RPMI8226 (cell line): ENCODE results near the gene SCFD2.
"Not testable (repeated sequence)": the region's sequence is repeated elsewhere in the genome, so short reads cannot be mapped to it uniquely, and the experiment has no call there.

Experiments
- DNase-seq: peaks from one replicate; pipeline ENCODE4 v3.0.0-alpha.2; 2015

The SCFD2 gene

DNA sequence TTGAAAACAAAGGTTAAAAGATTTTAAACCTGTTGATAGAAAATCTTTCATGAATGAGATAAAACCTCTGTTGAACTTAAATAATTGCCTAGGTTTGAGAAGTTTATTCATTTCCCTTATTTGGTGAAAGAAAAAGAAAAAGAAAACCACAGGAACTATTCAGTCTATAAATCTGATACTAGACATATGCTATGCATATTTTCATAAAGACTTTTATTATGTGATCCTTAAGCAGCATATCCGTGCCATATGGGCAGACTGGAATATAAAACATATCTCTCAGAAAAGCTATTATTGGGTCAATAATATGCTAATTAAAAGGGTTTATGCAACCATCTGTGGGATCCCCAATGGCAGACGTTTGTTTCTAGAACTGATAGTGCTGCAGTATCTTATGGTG, 325.0 kb downstream of the SCFD2 start:
- DNase-seq, result no peak

- no peak for DNase-seq
Observed at GRCh38 chr4:53040459-53040815, 325.4 kb downstream of the SCFD2 start.

- DNase-seq, result no peak
Observed at GRCh38 chr4:53039741-53040458, 326.0 kb downstream of the SCFD2 start.

GRCh38 chr4:53037892-53038291, 328.0 kb downstream of the SCFD2 start:
- no peak for DNase-seq

DNA sequence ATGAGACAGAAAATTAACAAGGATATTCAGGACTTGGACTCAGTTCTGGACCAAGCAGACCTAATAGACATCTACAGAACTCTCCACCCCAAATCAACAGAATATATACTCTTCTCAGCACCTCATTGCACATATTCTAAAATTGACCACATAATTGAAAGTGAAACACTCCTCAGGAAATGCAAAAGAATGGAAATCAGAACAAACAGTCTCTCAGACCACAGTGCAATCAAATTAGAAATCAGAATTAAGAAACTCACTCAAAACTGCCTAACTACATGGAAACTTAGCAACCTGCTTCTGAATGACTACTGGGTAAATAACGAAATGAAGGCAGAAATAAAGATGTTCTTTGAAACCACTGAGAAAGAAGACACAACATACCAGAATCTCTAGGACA, 333.0 kb downstream of the SCFD2 start:
- DNase-seq, result not testable (repeated sequence)

- DNase-seq, result no peak
Observed at GRCh38 chr4:53026233-53026632, 339.6 kb downstream of the SCFD2 start.

DNA sequence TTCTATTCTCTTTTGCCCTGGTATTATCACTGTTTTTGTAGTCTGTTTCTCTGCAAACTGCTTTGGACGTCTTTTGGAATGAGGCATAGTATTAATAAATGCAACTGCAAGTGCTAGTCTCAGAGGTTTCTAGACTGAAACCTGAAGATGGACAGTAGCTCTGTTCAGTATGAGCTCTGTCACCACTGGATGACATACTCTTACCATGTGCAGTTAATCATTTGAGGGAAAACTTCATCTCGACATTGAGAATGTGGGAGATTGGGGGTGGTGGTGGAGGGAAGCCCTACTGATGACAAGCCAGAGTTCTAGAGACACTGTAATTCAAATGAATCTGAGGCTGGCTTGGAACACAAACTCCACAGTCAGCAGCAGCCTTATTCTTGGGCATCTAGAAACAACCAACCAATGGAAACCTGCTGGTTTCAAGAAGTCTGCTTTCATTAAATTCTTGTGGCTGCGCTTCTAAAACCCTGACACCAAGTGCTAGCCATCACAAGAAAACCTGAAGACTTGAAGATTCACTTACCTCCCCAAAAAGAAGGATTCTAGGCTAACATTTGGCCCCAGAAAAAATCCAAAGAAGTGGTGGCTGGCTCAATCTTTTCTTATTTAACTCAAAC, 342.1 kb downstream of the SCFD2 start:
- no peak for DNase-seq

- no peak for DNase-seq
Observed at GRCh38 chr4:53022513-53023100, 343.3 kb downstream of the SCFD2 start.

- DNase-seq, result no peak
Observed at GRCh38 chr4:53021754-53022512, 343.9 kb downstream of the SCFD2 start.

- DNase-seq, result no peak
Observed at GRCh38 chr4:53019485-53020382, 346.1 kb downstream of the SCFD2 start.

GRCh38 chr4:53018471-53018870, 347.4 kb downstream of the SCFD2 start:
- DNase-seq, result no peak

DNA sequence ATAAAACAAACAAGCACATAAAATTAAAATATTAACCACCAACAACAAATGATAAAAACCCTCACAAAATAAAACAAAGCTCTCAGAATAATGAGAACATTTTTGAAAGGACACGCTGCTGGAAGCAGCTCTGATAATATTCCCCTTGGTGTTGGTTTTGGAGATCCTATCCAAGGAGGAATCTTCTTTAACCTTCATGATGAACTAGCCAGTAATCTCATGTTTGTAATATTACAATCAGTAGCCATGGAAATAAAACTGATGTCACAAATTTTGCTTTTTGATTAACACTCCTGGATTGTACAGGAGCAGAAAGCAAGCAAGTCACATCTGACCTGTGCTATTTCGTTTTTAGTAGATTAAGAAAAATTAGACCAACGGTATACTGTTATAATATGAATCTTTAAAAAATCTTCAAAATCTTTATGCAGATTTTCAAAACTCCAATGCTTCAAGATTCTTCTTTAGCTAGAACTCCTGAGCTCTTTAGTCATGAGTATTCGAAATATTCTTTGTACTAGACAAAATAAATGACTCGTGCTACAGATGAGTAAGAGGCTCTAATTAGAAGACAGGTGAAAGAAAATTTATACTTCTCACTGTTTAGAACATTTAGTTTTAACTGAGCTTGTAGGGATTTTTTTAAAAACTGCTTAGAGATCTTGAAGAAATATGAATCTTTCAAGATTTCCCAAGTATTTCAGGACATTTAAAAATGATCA, 349.6 kb downstream of the SCFD2 start:
- no peak for DNase-seq

DNA sequence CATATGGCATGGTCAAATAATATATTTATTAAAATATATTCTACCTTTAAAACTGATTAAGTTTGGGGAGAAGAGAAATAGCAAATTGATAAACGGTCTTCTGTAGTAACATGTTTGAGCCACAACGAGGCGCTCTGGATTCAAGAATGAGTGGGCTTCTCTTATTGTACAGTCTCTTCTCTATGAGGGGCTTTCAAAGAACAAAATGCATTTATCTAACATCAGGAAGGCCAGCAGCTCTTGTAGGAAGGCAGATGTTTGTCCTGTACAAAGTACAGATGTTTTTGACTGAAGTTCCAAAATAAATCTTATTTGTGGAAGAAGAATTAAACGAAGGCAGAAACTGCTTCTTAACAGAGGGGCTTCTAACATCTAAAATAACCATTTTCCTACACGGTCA, 350.2 kb downstream of the SCFD2 start:
- no peak for DNase-seq

DNA sequence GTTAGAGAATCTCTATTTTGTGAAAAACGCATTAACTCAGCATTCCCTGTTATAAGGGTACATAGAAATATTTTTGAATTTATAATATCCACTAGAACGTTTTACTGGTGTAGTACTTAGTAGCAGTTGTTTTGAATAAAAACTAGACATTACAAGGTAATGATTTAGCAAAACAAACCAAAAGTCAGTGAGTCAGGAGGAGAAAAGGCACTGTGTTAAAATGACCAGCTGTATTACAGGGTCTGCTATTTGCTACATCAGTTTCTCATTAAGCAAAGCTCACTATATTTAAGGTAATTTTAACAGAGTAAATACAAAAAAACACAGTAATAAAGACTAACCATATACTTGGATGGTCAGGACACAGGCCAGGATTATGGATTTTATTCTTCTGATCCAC, 351.0 kb downstream of the SCFD2 start:
- no peak for DNase-seq

DNA sequence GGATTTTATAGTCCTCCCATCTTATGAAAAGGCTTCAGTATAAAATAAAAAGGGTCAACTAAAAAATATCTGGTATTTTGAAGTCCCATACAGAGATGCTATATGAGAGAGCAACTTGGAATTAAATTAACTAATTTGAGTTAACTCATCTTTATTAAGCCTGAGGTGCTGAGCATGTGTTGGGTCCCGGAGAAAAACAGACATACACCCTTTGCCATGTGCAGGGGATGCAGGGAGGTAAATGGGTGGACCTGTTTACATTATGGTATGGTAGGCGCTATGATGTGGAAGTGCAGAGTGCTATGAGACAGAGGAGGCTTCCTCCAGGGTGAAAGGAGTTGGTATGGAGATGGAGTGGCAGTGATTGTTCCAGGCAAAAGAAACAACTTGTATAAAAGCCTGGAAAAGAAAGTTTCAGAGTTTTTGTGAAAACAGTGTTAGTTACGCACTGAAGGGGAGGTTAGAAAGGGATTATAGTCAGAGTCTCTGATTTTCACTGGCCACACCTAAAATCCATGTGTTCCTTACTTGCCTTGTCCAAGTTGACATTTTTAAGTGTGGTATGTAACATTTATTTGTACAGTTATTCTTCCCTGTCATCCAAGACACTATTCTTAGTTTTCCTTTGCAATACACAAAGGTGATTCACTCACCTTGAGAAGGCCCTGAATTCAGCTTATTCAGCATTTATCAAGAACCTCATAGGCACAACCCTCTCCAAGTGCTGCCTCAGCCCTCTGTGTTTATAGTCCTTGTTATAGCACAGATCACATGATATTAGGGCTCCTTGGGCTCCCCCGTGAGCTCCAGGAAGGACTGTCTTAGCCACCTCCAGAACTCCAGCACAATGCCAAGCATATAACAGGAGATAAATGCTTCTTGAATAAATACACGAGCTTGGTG, 351.7 kb downstream of the SCFD2 start:
- DNase-seq, result peak; percentile 2

- DNase-seq, result no peak
Observed at GRCh38 chr4:53012738-53013137, 353.1 kb downstream of the SCFD2 start.

GRCh38 chr4:53011259-53011905, 354.5 kb downstream of the SCFD2 start:
- DNase-seq, result no peak

- no peak for DNase-seq
Observed at GRCh38 chr4:53010318-53010717, 355.5 kb downstream of the SCFD2 start.

GRCh38 chr4:53009824-53010223, 356.0 kb downstream of the SCFD2 start:
- DNase-seq, result no peak

DNA sequence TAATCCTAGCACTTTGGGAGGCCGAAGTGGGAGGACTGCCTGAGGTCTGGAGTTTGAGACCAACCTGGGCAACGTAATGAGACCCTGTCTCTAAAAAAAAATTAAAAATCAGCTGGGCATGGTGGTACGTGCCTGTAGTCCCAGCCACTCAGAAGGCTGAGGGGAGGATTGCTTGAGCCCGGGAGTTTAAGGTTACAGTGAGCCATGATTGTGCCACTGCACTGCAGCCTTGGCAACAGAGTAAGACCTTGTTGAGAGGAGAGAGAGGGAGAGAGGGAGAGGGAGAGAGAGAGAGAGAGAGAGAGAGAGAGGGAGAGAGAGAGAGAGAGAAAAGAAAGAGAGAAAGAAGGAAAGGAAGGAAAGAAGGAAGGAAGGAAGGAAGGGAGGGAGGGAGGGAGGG, 358.8 kb downstream of the SCFD2 start:
- no peak for DNase-seq
